CD4-positive, alpha-beta T cell treated with Interleukin-4 for 1 hour (primary cell): Measurements from ENCODE around the gene C16orf95.
A peak's percentile ranks its signal among the peaks of the same experiment; 100 is the strongest.
"Not testable (repeated sequence)": the region's sequence is repeated elsewhere in the genome, so short reads cannot be mapped to it uniquely, and the experiment has no call there.

Experiments used
- DNase-seq, 2 donors: peaks; one replicate each; pipeline ENCODE4 v3.0.0-alpha.2; 2020 to 2022

Gene C16orf95

DNA sequence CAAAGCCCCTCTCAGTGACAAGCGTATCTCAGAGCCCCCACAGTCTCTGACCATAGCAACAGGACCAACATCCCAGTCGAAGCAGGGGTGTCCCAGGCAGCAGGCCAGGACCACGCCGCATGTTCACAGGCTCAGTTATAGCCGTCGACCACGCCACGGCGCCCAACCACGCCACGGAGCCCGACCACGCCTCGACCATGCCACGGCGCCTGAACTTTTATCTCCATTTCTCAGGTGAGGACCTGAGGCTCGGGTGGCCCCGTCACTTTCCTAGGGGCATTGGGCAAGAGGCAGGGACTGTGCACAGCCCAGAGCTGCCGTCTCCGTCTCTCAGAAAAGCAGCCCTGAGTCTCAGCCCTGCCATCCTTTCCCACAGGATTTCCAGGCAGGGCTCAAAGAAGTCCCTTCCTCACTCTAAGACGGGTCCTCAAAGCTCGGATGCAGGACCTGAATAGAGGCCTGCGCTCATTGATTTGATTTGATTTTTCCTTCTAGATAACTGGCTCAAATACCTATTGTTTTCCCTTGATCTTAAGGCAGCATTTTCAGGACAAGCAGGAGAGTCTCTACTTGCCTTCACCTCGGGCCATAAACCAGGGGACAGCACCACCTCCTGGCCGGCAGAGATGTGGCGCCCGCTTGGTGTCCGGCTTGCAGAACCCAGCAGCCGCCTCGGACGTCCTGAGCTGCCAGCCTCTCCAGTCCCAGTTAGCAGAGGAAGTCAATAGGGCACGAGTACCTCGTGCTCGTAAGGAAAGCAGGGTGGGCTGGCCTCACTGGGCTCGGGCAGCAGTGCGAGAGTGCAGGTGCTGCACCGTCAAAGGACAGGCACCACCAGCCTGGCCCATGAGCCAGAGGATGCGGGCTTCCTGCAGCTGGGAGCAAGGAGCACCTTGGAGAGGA, 38.8 kb downstream of the C16orf95 start:
- peak; percentile 17 to 29 for DNase-seq

DNA sequence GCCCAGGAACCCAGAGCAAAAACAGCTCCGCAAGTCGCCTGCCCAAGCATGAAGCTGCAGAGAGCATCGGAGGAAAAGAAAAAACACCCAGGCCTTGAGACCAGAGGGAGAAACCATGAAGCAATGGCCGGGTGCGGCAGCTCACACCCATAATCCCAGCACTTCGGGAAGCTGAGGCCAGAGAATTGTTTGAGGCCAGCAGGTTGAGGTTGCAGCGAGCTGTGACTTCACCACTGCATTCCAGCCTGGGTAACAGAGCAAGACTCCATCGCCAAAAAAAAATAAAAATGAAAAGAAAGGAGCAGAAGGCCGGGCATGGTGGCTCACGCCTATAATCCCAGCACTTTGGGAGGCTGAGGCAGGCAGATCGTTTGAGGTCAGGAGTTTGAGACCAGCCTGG, 40.3 kb downstream of the C16orf95 start:
- no peak for DNase-seq

DNA sequence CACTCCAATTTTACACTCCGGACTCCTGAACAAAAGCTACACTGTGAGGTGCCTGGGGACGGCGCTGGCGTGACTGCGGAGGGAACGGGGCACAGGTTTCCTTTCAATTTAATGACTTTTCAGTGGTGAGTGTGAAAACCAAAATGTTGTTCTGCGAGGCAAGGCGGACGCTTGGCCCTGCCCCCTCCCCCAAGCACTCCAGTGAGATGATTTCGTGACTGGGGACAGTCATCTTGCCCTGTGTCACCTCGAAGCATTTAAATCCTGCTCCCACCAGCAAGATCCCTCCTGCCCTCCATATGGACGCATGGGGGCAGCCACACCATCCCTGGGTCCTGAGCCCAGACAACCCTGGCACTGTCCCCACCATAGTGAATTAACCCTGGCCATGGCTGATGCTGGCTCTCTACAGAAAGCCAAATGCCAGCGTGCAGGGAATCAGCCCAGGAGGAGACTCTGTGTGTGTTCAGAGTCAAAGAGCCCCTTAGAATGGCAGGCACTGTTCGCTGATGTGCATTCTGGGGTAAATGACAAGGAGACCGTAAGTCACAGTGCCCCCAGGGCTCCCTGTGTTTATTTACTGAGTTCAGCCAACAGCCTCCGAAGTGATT, 41.0 kb downstream of the C16orf95 start:
- DNase-seq = no peak

DNA sequence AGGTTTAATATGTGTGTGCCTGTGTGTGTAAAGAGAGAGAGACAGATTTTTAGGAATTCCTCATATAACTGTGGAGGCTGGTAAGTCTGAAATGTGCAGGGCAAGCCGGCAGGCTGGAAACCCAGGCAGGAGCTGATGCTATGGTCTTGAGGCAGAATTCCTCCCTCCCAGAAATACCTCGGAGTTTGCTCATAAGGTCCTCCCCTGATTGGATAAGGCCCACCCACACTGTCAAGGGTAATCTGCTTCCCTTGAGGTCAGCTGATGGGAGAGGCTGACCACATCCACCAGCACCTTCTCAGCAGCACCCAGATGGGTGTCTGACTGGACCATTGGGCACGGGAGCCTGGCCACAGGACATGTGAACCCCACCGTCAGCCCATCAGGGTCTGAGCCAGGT, 42.4 kb downstream of the C16orf95 start:
- no peak for DNase-seq

DNA sequence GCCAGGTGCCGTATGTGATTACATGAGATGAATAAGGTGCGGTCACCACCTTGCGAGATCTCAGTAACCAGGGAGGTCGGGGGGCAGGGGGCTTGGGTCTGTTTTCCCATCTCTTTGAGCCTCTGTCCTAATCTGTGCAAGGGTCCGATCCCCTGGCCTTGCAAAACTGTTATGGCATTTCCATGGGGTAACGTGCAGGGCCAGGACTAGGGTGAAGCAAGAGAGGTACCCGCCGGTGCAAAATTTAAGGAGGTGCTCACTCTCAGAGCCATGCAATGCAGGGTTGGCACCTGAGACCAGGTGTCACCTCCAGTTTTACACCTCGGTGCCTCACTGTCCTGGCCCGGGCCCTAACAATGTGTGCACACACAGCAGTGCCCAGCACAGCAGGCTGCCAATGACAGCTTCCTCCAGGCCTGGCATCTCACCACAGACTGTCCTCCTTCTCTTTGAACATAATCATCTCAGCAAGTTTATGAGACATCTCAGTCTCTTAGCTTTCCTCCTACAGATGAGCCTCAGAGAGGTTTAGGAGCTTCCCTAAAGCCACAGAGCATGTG, 43.6 kb downstream of the C16orf95 start:
- DNase-seq = no peak

DNA sequence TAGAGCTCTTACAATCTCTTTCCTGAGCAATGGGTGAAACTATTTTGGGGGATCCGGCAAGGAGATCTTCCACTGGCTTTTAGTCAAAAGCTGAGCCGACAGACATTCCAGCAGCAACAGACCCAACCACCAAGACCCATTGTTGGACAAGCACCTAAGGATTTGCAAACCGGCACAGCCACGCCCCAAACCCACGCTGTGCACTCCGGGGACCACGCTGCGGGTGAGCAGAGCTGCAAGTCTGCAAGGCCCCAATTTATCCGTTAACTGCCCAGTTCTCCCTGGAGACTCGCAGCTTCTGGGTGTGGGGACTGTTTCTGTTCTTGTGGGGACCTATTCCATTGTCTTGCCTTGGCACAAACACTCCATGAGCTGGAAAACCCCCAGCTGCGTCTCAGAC, 45.9 kb downstream of the C16orf95 start:
- DNase-seq = no peak

DNA sequence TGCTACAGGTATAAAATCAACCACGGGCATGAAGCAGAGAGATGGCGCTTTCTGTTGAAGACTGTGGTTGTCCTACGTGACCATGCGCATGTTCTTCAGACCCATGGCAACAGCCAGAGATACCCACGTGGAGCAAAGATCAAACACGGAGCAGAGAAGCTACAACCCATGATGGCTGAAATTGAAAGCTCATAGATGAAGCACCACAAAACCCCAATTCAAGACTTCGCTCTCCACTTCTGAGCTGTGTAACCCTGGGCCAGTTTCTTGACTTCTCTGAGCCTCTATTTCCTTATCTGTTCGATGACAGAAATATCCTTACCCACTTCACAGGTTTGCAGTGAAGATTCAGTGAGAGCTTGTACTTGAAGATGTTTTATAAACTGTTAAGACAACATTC, 49.6 kb downstream of the C16orf95 start:
- DNase-seq = no peak

DNA sequence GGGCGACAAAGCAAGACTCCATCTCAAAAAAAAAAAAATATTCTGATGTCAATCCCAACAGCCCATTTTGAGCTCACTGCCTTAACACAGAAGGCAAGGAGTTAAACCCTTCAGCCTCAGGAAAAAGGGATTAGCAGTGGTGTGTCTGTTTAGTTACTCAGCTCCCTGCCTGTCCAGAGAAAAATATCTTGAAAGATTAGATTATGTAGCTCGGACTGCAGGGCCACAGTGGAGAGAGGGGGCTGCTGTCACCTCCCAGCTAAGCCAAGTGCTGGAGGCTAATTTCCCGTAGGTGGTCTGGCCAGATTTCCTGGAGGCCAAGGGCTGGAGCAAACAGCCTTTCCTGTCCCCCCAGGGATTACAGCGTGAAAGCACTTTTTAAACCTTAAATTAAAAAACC, 50.3 kb downstream of the C16orf95 start:
- no peak for DNase-seq

DNA sequence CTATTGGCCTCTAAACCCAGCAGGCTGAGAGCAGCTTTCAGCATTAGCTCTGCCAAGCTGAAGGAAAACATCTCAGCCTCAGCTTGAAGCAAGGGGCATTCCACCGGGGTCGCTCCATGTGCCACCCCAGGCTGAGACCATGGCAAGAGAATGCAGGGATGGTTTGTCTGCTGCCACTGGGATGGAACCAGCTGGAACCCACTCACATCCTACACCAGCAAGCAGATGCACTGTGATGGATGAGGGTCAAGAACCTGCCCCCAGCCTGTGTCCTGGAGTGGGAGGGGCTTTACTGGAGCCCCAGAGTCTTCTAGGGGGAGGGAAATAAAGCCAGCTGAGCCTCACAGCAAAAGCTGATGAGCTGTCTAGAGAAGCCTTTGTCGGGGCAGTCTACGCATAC, 51.9 kb downstream of the C16orf95 start:
- no peak for DNase-seq

DNA sequence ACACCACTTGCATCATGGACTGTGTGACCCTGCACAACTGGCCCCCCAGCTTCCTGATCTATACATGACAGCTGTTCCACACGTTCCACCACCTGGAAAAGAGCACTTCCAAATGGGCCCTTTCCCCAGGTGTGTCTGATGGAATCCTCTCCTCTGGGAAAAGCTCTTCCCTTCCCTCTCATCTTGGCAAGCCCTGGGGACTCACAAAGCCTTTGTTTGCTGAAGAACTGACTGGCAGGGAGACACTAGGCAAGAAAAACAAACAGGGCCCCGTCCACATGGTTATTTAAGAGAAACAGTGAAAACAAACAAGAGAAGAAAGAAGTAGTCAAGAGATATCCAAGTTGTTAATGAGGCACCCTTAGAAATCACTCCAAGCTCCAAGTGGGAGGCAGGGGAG, 52.6 kb downstream of the C16orf95 start:
- DNase-seq = no peak

DNA sequence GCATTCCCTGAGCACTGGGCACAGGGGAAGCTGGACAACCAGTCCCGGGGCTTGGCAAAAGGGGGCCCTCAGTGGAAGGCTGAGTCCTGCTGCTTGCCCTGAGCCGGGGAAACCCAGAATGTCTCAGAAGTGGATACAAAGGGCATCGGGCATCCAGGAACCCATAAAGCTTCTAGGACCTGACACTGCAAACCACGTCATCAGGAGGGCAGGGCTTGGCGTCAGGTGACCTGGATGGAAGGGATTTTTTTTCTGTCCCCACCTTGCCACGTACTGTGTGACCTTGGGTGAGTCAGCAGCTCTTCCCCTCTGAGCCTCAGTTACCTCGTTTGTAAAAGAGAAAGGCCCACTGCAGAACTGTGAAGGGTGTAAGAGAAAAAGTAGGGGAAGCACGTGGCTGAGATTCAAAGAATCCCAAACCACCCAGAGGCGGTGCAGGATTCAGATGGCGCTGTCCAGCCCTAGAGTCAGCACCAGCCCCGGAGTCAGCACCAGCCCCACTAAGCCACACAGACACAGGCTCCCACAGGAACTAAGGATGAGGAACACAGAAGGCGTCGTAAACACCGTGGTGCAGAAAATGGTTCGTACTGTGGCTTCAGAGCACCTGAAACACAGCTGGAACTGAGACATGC, 53.7 kb downstream of the C16orf95 start:
- no peak for DNase-seq

DNA sequence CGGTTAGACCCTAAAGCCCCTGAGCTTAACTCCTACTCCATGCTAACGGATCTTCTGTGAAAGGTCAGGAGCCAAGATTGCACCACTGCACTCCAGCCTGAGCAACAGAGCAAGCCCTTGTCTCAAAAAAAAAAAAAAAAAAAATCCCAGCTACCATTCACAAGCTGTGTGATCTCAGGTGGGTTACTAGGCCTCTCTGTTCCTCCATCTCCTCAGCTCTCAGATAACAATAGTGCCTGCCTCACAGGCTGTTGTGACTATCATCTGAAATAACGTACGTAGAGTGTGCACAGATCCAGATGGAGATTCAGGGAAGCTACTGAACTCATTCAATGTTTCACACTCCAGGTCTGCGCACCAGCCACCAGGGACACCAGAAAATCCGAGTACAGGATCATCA, 57.8 kb downstream of the C16orf95 start:
- DNase-seq = no peak

DNA sequence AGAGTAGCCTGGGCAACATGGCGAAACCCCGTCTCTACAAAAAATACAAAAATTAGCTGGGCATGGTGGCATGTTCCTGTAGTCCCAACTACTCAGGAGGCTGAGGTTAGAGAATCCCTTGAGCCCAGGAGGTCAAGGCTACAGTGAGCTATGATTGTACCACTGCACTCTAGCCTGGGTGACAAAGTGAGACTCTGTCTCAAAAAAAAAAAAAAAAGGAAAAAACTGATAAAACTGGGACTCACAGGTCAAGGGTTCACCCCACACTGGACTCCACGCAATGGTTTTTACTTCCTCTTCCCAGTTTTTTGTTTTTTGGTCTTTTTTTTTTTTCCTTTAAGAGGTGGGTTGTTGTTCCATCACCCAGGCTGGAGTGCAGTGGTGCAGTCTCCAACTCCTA, 58.5 kb downstream of the C16orf95 start:
- not testable (repeated sequence) for DNase-seq

DNA sequence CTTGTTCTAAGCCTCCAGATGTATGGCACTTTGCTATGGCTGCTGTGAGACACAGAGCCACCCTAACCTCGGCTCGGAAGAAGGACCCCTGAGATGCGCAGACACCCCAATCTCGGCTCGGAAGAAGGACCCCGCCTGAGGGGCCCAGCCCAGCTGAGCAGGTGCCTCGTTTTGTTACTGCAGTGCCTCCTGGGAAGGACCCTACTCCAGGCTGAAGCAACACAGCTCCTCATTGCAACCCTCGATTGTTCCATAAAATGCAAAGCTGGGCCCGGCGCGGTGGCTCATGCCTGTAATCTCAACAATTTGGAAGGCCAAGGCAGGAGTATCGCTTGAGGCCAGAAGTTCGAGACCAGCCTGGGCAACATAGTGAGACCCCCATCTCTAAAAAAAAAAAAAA, 61.3 kb downstream of the C16orf95 start:
- no peak for DNase-seq

DNA sequence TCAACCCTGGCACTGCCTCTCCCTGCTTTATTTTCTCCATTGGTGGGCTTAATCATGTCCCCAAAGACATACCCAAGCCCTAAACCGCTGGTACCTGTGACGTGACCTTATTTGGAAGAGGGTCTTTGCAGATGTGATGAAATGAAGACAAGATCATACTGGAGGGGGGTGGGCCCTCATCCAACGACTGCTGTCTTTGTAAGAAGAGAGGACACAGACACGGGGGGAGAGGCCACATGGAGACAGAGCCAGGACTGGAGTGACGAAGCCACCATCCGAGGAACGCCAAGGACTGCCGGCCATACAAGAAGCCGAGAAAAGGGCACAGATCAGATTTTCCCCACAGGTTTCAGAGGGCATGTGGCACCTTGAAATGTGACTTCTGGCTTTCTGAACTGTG, 62.5 kb downstream of the C16orf95 start:
- DNase-seq = no peak

DNA sequence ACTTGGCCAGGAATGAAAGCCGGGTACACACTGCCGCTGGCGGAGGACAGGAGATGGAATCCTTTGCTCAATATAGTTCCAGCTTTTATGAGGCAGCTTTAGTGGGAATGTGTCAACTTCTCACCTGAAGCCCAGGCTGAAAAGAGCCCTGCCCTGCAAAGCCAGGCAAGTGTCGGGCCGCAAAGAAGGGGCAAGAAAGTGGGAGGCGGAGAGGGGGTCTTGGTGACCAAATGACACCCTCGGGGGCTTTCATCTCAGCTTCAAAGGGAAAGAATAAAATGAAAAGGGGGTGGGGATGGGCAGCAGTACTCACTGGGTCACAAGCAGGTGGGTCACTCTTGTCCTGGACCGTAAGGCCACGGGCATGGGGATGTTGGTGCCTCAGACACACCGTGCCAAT, 62.9 kb downstream of the C16orf95 start:
- no peak for DNase-seq

DNA sequence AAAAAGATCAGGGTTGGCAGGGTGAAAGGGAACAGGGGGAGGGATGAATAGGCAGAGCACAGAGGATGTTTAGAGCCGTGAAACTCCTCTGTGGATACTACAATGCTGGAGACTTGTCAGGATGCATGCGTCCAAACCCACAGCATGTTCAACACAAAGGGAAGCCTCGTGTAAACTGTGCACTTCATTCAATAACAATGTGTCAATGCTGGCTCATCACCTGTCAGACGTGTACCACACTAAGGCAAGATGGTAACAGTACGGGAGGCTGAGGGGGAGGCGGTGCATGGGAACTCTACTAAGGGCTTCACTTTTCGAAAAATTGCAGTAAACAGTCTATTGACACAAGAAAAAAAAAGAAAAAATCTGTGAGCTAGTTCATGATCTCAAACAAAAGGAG, 63.7 kb downstream of the C16orf95 start:
- no peak for DNase-seq
